WTC11 (cell line): ENCODE measurements around the gene CDC23. TPM values are rescaled to one million over a fixed set of nuclear protein-coding genes. Genes with fewer than 3 reads are reported as not detected.

Experiments
- ATAC-seq: fragments of 200-7000 bp; cut with Tn5 transposase; 2 replicates; pipeline ENCODE4 v1.10.0; 2021; ENCODE audit warnings: mild to moderate bottlenecking, moderate library complexity
- CTCF ChIA-PET: fragments of 300-600 bp; sonication (Branson Sonifier 250); formaldehyde crosslinking; loops from one replicate; lab custom pipeline; 2021; ENCODE audit warnings: antibody characterized with exemption; lab: Charles Lee
- POLR2A ChIA-PET: fragments of 350-600 bp; sonication (Branson Sonifier 250); formaldehyde crosslinking; loops from one replicate; lab custom pipeline; 2021; ENCODE audit warnings: antibody characterized with exemption; lab: Charles Lee
- DNase-seq: peaks from one replicate; pipeline ENCODE4 v3.0.0; 2021; ENCODE audit warnings: low spot score
- H3K27ac Mint-ChIP-seq: 2 replicates; pipeline ENCODE4 v1.8.0; 2021; ENCODE audit warnings: mixed read lengths
- H3K27me3 Mint-ChIP-seq: 2 replicates; pipeline ENCODE4 v1.8.0; 2021; ENCODE audit warnings: low read depth, mild to moderate bottlenecking, moderate library complexity, mixed read lengths
- H3K36me3 Mint-ChIP-seq: 2 replicates; pipeline ENCODE4 v1.8.0; 2021; ENCODE audit warnings: mixed read lengths
- H3K4me1 Mint-ChIP-seq: 2 replicates; pipeline ENCODE4 v1.8.0; 2022; ENCODE audit warnings: mixed read lengths
- H3K4me3 Mint-ChIP-seq: 2 replicates; pipeline ENCODE4 v1.8.0; 2021; ENCODE audit warnings: mild to moderate bottlenecking, moderate library complexity, mixed read lengths
- H3K9me3 Mint-ChIP-seq: 2 replicates; pipeline ENCODE4 v1.8.0; 2021; ENCODE audit warnings: mixed read lengths
- ATF3 ChIP-seq: sonication (generic); formaldehyde crosslinking; conservative IDR thresholded peaks from 2 replicates; pipeline ENCODE4 v1.8.1; 2022; ENCODE audit warnings: mild to moderate bottlenecking, missing genetic modification reagents
- CBFB ChIP-seq: sonication (generic); formaldehyde crosslinking; IDR thresholded peaks from 2 replicates; pipeline ENCODE4 v1.8.1; 2022; ENCODE audit warnings: mild to moderate bottlenecking, low read depth, missing genetic modification reagents
- CDX4 ChIP-seq: fragments of 250-450 bp; sonication (Bioruptor Pico); IDR thresholded peaks from 2 replicates; pipeline ENCODE4 v1.9.0; 2021; ENCODE audit warnings: moderate library complexity, mild to moderate bottlenecking, inconsistent platforms, borderline replicate concordance
- CREB1 ChIP-seq: sonication (generic); formaldehyde crosslinking; IDR thresholded peaks from 2 replicates; pipeline ENCODE4 v1.8.0; 2023; ENCODE audit warnings: mild to moderate bottlenecking, missing genetic modification reagents
- CREM ChIP-seq: sonication (generic); formaldehyde crosslinking; IDR thresholded peaks from 2 replicates; pipeline ENCODE4 v1.8.1; 2022; ENCODE audit warnings: mild to moderate bottlenecking, missing genetic modification reagents, moderate library complexity
- E2F5 ChIP-seq: sonication (generic); formaldehyde crosslinking; IDR thresholded peaks from 2 replicates; pipeline ENCODE4 v1.8.1; 2022; ENCODE audit warnings: mild to moderate bottlenecking, moderate library complexity, missing genetic modification reagents
- ELF4 ChIP-seq: sonication (generic); formaldehyde crosslinking; IDR thresholded peaks from 2 replicates; pipeline ENCODE4 v1.8.1; 2022; ENCODE audit warnings: low read depth, mild to moderate bottlenecking, moderate library complexity, missing genetic modification reagents
- EMX1 ChIP-seq: fragments of 250-450 bp; sonication (Bioruptor Pico); IDR thresholded peaks from 2 replicates; pipeline ENCODE4 v1.8.0; 2021; ENCODE audit warnings: mild to moderate bottlenecking
- GABPB1 ChIP-seq: sonication (generic); formaldehyde crosslinking; IDR thresholded peaks from 2 replicates; pipeline ENCODE4 v1.8.1; 2023; ENCODE audit warnings: mild to moderate bottlenecking, missing genetic modification reagents
- JAZF1 ChIP-seq: fragments of 250-450 bp; sonication (Bioruptor Pico); IDR thresholded peaks from 2 replicates; pipeline ENCODE4 v1.9.0; 2021; ENCODE audit warnings: moderate library complexity, mild to moderate bottlenecking, inconsistent platforms
- NFATC4 ChIP-seq: fragments of 250-450 bp; sonication (Bioruptor Pico); IDR thresholded peaks from 2 replicates; pipeline ENCODE4 v1.9.0; 2021; ENCODE audit warnings: mild to moderate bottlenecking
- NFYB ChIP-seq: sonication (generic); formaldehyde crosslinking; conservative IDR thresholded peaks from 2 replicates; pipeline ENCODE4 v1.8.0; 2022; ENCODE audit warnings: low read depth, missing genetic modification reagents
- SOX15 ChIP-seq: fragments of 250-450 bp; sonication (Bioruptor Pico); IDR thresholded peaks from 2 replicates; pipeline ENCODE4 v1.9.0; 2021; ENCODE audit warnings: mild to moderate bottlenecking
- STAT6 ChIP-seq: sonication (generic); formaldehyde crosslinking; conservative IDR thresholded peaks from 2 replicates; pipeline ENCODE4 v1.8.1; 2023; ENCODE audit warnings: mild to moderate bottlenecking, low read depth, missing genetic modification reagents, moderate library complexity
- TP53 ChIP-seq: sonication (generic); formaldehyde crosslinking; IDR thresholded peaks from 2 replicates; pipeline ENCODE4 v1.8.1; 2023; ENCODE audit warnings: mild to moderate bottlenecking, missing genetic modification reagents
- ZBTB21 ChIP-seq: sonication (generic); formaldehyde crosslinking; IDR thresholded peaks from 2 replicates; pipeline ENCODE4 v1.8.1; 2023; ENCODE audit warnings: mild to moderate bottlenecking, missing genetic modification reagents, borderline replicate concordance
- ZNF263 ChIP-seq: sonication (generic); formaldehyde crosslinking; IDR thresholded peaks from 2 replicates; pipeline ENCODE4 v1.8.1; 2022; ENCODE audit warnings: low read depth, mild to moderate bottlenecking, moderate library complexity, missing genetic modification reagents
- ZNF281 ChIP-seq: sonication (generic); formaldehyde crosslinking; IDR thresholded peaks from 2 replicates; pipeline ENCODE4 v1.8.0; 2023; ENCODE audit warnings: mild to moderate bottlenecking, missing genetic modification reagents
- total RNA-seq: library from RNA; stranded (reverse); gene quantifications from 3 replicates; pipeline ENCODE4 v1.2.3, GENCODE V29; 2021
- TF ChIP-seq, protein P1 (sequence below): sonication (generic); formaldehyde crosslinking; IDR thresholded peaks from 2 replicates; pipeline ENCODE4 v1.8.0; 2022; ENCODE audit warnings: mild to moderate bottlenecking, missing genetic modification reagents
- TF ChIP-seq, protein P2 (sequence below): fragments of 250-450 bp; sonication (Bioruptor Pico); IDR thresholded peaks from 2 replicates; pipeline ENCODE4 v1.9.0; 2021; ENCODE audit warnings: mild to moderate bottlenecking
- TF ChIP-seq, protein P3 (sequence below): sonication (generic); formaldehyde crosslinking; IDR thresholded peaks from 2 replicates; pipeline ENCODE4 v1.8.1; 2023; ENCODE audit warnings: mild to moderate bottlenecking, missing genetic modification reagents

The CDC23 gene
- total RNA-seq, 1 experiment from 2014 or later: 43.8 TPM

DNA sequence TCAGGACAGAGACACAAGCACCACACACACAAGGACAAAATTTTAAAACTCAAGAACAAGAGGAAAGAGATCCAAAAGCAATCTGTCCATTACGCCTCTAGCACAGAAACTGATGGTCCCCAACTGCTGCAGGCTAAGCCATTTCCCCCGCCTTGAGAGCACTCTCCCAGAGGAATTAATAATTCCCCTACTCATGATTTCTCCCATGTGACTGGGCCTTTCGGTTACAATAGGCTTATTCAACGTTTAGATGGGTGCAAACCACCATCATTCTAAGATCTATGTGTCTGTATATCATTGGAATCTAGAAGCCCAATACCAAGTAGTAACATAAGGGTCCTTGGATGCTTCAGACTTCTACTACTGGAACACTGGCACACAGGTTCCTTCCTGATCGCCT is 53.5 kb downstream of the CDC23 start:
- TF ChIP-seq CDX4 (no peak), JAZF1 (CRISPR knock-in tag) (no peak), ELF4 (no peak), CREB1 (CRISPR knock-in tag) (no peak), CBFB (CRISPR knock-in tag) (no peak), ZBTB21 (CRISPR knock-in tag) (no peak), E2F5 (CRISPR knock-in tag) (no peak), ZNF281 (CRISPR knock-in tag) (no peak), ATF3 (CRISPR knock-in tag) (no peak)
- TF ChIP-seq, protein P1, sequence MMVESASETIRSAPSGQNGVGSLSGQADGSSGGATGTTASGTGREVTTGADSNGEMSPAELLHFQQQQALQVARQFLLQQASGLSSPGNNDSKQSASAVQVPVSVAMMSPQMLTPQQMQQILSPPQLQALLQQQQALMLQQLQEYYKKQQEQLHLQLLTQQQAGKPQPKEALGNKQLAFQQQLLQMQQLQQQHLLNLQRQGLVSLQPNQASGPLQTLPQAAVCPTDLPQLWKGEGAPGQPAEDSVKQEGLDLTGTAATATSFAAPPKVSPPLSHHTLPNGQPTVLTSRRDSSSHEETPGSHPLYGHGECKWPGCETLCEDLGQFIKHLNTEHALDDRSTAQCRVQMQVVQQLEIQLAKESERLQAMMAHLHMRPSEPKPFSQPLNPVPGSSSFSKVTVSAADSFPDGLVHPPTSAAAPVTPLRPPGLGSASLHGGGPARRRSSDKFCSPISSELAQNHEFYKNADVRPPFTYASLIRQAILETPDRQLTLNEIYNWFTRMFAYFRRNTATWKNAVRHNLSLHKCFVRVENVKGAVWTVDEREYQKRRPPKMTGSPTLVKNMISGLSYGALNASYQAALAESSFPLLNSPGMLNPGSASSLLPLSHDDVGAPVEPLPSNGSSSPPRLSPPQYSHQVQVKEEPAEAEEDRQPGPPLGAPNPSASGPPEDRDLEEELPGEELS (CRISPR knock-in tag): no peak
- TF ChIP-seq, protein P2, sequence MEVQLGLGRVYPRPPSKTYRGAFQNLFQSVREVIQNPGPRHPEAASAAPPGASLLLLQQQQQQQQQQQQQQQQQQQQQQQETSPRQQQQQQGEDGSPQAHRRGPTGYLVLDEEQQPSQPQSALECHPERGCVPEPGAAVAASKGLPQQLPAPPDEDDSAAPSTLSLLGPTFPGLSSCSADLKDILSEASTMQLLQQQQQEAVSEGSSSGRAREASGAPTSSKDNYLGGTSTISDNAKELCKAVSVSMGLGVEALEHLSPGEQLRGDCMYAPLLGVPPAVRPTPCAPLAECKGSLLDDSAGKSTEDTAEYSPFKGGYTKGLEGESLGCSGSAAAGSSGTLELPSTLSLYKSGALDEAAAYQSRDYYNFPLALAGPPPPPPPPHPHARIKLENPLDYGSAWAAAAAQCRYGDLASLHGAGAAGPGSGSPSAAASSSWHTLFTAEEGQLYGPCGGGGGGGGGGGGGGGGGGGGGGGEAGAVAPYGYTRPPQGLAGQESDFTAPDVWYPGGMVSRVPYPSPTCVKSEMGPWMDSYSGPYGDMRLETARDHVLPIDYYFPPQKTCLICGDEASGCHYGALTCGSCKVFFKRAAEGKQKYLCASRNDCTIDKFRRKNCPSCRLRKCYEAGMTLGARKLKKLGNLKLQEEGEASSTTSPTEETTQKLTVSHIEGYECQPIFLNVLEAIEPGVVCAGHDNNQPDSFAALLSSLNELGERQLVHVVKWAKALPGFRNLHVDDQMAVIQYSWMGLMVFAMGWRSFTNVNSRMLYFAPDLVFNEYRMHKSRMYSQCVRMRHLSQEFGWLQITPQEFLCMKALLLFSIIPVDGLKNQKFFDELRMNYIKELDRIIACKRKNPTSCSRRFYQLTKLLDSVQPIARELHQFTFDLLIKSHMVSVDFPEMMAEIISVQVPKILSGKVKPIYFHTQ (CRISPR knock-in tag): no peak
- Mint-ChIP-seq H3K4me1 (no peaks in the 10 kb centered on the region), H3K36me3 (peaks cover 79% of the 10 kb centered on the region), H3K27me3 (no peaks in the 10 kb centered on the region), H3K27ac (no peak overlapping the region), H3K9me3 (no peaks in the 10 kb centered on the region), H3K4me3 (no peak overlapping the region)
- ATAC-seq (no peak), DNase-seq (no peak)
- ChIA-PET POLR2A (no interaction called here), CTCF (no interaction called here)

- CTCF ChIA-PET: no interaction called here
- POLR2A ChIA-PET: no interaction called here
- Mint-ChIP-seq H3K27me3 (no peaks in the 10 kb centered on the region), H3K36me3 (peaks cover 59% of the 10 kb centered on the region), H3K4me1 (no peaks in the 10 kb centered on the region), H3K4me3 (no peak overlapping the region), H3K9me3 (no peaks in the 10 kb centered on the region), H3K27ac (no peak overlapping the region)
- ATAC-seq (no peak), DNase-seq (no peak)
- TF ChIP-seq CDX4: no peak
- no peak for TF ChIP-seq GABPB1 (CRISPR knock-in tag)
- TF ChIP-seq ZNF263 (CRISPR knock-in tag): no peak
- no peak for TF ChIP-seq NFYB (CRISPR knock-in tag)
- no peak for TF ChIP-seq EMX1 (CRISPR knock-in tag)
- TF ChIP-seq CREM (CRISPR knock-in tag): no peak
- no peak for TF ChIP-seq NFATC4 (CRISPR knock-in tag)
- TF ChIP-seq, protein P3, sequence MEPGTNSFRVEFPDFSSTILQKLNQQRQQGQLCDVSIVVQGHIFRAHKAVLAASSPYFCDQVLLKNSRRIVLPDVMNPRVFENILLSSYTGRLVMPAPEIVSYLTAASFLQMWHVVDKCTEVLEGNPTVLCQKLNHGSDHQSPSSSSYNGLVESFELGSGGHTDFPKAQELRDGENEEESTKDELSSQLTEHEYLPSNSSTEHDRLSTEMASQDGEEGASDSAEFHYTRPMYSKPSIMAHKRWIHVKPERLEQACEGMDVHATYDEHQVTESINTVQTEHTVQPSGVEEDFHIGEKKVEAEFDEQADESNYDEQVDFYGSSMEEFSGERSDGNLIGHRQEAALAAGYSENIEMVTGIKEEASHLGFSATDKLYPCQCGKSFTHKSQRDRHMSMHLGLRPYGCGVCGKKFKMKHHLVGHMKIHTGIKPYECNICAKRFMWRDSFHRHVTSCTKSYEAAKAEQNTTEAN (CRISPR knock-in tag): no peak
- TF ChIP-seq STAT6: no peak
- no peak for TF ChIP-seq TP53 (CRISPR knock-in tag)
- no peak for TF ChIP-seq ZBTB21 (CRISPR knock-in tag)
- TF ChIP-seq SOX15: no peak
Measured at GRCh38 chr5:138157626-138158025, 55.5 kb downstream of the CDC23 start.
